PFSK-1 (cell line): Measurements from ENCODE around the gene ANGPTL4.

Experiments
- FOXP2 ChIP-seq: optimal IDR thresholded peaks from 2 replicates; pipeline ENCODE3; 2011; ENCODE audit warnings: borderline replicate concordance, control low read depth, inconsistent platforms; ENCODE audit not compliant: insufficient read depth; ENCODE audit errors: extremely low read length, extremely low read depth
- POLR2AphosphoS5 ChIP-seq: IDR thresholded peaks from 2 replicates; pipeline ENCODE4 v1.6.1; 2012; ENCODE audit warnings: low read depth, mild to moderate bottlenecking, control low read depth, low read length, moderate library complexity
- SIN3A ChIP-seq: IDR thresholded peaks from 2 replicates; pipeline ENCODE4 v1.6.1; 2012; ENCODE audit warnings: mild to moderate bottlenecking, low read length, moderate library complexity, borderline replicate concordance; ENCODE audit not compliant: insufficient read depth
- TAF1 ChIP-seq: IDR thresholded peaks from 2 replicates; pipeline ENCODE4 v1.6.1; 2012; ENCODE audit warnings: low read length, control low read depth, borderline replicate concordance; ENCODE audit not compliant: insufficient read depth
- TF ChIP-seq, protein P1 (sequence below), 2 experiments: IDR thresholded peaks; 2 replicates each; pipeline versions ENCODE4 v1.6.1 to v1.8.0; 2011 to 2012; ENCODE audit warnings: low read depth in 2 of 2, low read length in 2 of 2, control low read depth in 1 of 2, inconsistent platforms in 1 of 2, mild to moderate bottlenecking in 1 of 2, moderate library complexity in 1 of 2; ENCODE audit not compliant: insufficient read depth in 1 of 2

Gene ANGPTL4

GRCh38 chr19:8352134-8352827 lies 11.7 kb upstream of the ANGPTL4 start:
- TF ChIP-seq POLR2AphosphoS5: no peak
- no peak for TF ChIP-seq SIN3A
- no peak for TF ChIP-seq FOXP2
- TF ChIP-seq TAF1: no peak
- TF ChIP-seq, protein P1, sequence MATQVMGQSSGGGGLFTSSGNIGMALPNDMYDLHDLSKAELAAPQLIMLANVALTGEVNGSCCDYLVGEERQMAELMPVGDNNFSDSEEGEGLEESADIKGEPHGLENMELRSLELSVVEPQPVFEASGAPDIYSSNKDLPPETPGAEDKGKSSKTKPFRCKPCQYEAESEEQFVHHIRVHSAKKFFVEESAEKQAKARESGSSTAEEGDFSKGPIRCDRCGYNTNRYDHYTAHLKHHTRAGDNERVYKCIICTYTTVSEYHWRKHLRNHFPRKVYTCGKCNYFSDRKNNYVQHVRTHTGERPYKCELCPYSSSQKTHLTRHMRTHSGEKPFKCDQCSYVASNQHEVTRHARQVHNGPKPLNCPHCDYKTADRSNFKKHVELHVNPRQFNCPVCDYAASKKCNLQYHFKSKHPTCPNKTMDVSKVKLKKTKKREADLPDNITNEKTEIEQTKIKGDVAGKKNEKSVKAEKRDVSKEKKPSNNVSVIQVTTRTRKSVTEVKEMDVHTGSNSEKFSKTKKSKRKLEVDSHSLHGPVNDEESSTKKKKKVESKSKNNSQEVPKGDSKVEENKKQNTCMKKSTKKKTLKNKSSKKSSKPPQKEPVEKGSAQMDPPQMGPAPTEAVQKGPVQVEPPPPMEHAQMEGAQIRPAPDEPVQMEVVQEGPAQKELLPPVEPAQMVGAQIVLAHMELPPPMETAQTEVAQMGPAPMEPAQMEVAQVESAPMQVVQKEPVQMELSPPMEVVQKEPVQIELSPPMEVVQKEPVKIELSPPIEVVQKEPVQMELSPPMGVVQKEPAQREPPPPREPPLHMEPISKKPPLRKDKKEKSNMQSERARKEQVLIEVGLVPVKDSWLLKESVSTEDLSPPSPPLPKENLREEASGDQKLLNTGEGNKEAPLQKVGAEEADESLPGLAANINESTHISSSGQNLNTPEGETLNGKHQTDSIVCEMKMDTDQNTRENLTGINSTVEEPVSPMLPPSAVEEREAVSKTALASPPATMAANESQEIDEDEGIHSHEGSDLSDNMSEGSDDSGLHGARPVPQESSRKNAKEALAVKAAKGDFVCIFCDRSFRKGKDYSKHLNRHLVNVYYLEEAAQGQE (IDR thresholded peaks at IDR 0.05; ENCODE audit: insufficient read depth in 1 of 2, low read depth in 2 of 2, low read length in 2 of 2): no peak

- TF ChIP-seq FOXP2 (peak; percentile 78), SIN3A (no peak)
Observed at GRCh38 chr19:8355631-8356402, 8.1 kb upstream of the ANGPTL4 start.

- TF ChIP-seq POLR2AphosphoS5: no peak
- TF ChIP-seq TAF1: no peak
- no peak for TF ChIP-seq FOXP2
- TF ChIP-seq, protein P1 (IDR thresholded peaks at IDR 0.05; ENCODE audit: insufficient read depth in 1 of 2, low read depth in 2 of 2, low read length in 2 of 2): no peak
- no peak for TF ChIP-seq SIN3A
Observed at GRCh38 chr19:8357007-8357521, 6.9 kb upstream of the ANGPTL4 start.

GRCh38 chr19:8358948-8359347 lies 5.0 kb upstream of the ANGPTL4 start:
- TF ChIP-seq, protein P1 (IDR thresholded peaks at IDR 0.05; ENCODE audit: insufficient read depth in 1 of 2, low read depth in 2 of 2, low read length in 2 of 2): no peak
- TF ChIP-seq FOXP2 (no peak), TAF1 (no peak), POLR2AphosphoS5 (no peak), SIN3A (no peak)

DNA sequence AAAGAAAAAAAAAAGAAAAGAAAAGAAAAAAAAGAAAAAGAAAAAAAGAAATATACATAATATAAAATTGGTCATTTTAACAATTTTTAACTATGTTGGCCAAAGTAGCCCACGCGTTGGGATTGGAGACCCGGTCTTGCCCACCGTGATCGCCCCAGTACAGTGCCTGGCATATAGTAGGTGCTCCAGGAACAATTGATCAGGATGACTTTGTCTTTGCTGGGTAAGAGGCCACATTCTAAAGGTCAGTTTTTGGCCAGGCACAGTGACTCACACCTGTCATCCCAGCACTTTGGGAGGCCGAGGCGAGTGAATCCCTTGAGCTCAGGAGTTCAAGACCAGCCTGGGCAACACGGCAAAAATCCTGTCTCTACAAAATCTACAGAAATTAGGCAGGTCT lies 3.8 kb upstream of the ANGPTL4 start:
- TF ChIP-seq POLR2AphosphoS5: no peak
- TF ChIP-seq FOXP2: no peak
- TF ChIP-seq TAF1: no peak
- TF ChIP-seq, protein P1 (IDR thresholded peaks at IDR 0.05; ENCODE audit: insufficient read depth in 1 of 2, low read depth in 2 of 2, low read length in 2 of 2): no peak
- TF ChIP-seq SIN3A: no peak
